ENCODE results near the gene DHX16. TPM values are rescaled to one million over a fixed set of nuclear protein-coding genes. Genes with fewer than 3 reads are reported as not detected.

The DHX16 gene
- total RNA-seq, 1 donor from 2014 or later, result 52.0 TPM

DNA sequence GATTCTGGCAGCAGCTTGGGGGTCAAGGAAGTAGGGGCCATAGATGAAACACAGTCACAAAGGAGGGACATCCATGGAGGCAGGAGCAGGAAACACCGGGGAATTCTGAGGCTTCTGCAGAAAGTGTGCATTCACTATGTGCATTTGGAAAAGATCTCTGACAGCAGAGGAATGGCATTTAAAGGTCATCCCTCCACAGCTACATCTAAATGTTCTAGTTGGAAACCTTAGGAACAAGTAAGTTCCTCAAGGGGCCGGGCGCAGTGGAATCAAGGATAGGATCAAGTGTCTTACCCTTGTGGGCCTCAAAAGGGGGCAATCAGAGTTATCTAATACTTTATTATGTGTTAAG lies 17.1 kb downstream of the DHX16 start:
- H3K36me3 Mint-ChIP-seq (ENCODE audit: low read depth), result peaks cover 65% of the 10 kb centered on the region

DNA sequence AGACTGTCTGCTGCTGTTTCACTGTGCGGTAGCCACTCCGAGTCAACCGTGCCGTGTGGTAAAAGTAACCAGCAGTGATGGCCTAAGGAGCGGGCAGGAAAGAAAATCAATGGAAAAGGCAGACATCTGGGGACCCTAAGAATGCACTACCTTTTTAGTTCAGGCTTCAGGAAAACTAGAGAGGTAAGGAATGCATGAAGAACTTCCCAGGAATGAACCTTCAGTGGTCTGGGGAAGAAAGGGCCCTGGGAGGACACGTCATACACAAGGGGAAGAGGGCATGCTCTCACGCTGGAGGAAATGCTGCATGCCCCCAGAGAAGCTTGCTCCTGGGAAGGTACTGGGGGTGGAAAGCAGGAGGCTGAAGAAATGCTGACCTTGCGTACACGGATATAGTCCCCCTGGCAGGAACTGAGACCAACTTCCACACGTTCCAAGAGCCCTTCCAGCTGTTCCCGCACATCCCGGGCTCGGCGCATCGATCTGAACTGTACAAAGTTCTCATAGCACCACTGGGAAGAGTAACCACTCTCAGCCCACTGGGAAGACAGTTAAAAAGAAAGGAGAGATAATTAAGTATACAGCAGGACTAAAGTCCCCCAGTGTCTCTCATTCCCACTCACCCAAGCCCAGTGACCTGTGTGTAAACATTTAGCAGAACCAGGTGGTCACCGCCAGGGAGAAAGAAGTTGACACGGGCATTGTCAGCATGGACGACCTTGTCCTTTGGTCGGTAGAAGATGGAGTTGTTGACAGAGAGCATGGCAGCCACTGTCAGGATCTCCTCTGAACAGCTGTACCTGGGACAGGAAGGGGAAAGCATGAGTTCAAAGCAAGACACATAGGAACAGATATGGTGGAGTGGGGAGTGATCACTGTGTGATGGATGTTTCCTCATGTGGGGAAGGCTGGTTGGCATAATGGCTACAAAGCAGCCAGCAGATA lies 17.7 kb downstream of the DHX16 start:
- intact Hi-C loops (cut with micrococcal nuclease), result no loop called here
- H3K9me3 Mint-ChIP-seq, result no peaks in the 10 kb centered on the region
- H3K4me1 Mint-ChIP-seq (ENCODE audit: low read depth), result peaks cover 10% of the 10 kb centered on the region
- H3K27me3 Mint-ChIP-seq (ENCODE audit: insufficient read depth), result no peaks in the 10 kb centered on the region
- DNase-seq (ENCODE audit: low spot score), result no peak
- no peak overlapping the region for H3K4me3 Mint-ChIP-seq
- H3K36me3 Mint-ChIP-seq (ENCODE audit: low read depth), result peaks cover 61% of the 10 kb centered on the region
- H3K27ac Mint-ChIP-seq, result peak overlapping the region; percentile 40

More for the DNA sequence above, 17.1 kb downstream of the DHX16 start:
- Mint-ChIP-seq H3K27me3 (ENCODE audit: insufficient read depth) (no peaks in the 10 kb centered on the region), H3K4me1 (ENCODE audit: low read depth) (peaks cover 10% of the 10 kb centered on the region), H3K27ac (no peak overlapping the region), H3K9me3 (no peaks in the 10 kb centered on the region), H3K4me3 (no peak overlapping the region)
- intact Hi-C loops (cut with micrococcal nuclease), result no loop called here
- no peak for DNase-seq (ENCODE audit: low spot score)

DNA sequence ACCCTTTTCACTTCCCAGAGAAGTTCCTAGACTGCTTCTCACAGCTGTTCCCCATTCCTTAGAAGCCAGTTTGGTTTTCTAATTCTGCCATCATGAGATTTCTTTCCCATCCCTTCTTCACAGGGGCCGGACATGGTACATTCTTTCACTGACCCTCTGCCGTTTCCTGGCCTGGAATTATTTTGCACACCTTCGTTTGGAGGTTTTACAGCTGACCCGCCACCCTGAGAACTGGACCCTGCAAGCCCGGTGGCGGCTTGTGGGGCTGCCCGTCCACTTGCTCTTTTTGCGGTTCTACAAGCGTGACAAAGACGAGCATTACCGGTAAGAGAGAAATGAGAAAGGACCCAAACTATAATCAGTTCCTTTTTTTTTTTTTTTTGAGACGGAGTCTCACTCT lies 21.7 kb downstream of the DHX16 start:
- H3K27me3 Mint-ChIP-seq (ENCODE audit: insufficient read depth), result no peaks in the 10 kb centered on the region
- H3K4me3 Mint-ChIP-seq, result no peak overlapping the region
- DNase-seq (ENCODE audit: low spot score), result no peak
- H3K9me3 Mint-ChIP-seq, result no peaks in the 10 kb centered on the region
- peaks cover 13% of the 10 kb centered on the region for H3K4me1 Mint-ChIP-seq (ENCODE audit: low read depth)
- intact Hi-C loops (cut with micrococcal nuclease), result no loop called here
- H3K36me3 Mint-ChIP-seq (ENCODE audit: low read depth), result peaks cover 38% of the 10 kb centered on the region
- H3K27ac Mint-ChIP-seq, result no peak overlapping the region

DNA sequence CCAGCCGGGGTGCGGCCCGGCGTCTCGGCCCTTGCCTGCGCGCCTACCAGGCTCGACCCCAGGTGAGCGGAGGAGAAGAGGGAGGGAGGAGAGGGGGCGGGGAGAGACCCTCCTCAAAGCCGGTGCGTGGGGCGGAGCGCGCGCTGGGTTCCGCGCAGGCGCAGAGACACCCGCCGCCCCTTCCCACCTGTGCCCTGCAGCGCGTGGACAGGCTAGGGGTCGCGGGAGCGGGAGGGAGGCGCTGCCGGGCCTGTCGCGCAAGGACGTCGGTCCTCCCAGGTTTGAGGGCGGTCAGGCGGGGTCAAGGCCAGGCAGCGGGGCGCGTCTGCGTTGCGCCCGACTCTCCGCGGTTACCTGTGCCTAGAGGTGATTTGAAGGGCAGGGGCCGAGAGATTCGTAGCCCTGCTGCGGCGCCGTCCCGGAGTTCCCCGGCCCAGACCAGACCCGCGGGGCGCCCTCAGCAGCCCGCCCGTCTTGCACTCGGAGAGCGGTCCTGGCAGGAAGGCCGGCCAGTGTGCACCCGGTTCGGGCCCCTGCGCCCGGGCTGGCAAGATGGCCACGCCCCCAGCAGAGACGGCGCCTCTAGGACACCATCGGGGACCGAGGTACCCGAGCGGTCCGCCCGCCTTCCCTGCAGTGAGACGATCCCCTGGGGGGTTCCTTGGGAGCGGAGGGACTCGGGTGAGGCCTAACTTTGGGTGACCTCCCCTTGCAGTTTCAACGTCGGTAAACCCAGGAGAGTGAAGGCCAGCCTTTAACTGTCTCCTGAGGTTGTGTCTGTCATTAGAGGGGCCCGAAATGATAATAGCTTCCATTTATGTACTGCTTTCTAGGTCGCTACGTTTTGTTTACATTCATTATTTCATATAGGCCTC lies 25.3 kb downstream of the DHX16 start:
- Mint-ChIP-seq H3K27ac (peak overlapping the region; percentile 91), H3K27me3 (ENCODE audit: insufficient read depth) (no peaks in the 10 kb centered on the region), H3K4me1 (ENCODE audit: low read depth) (peaks cover 19% of the 10 kb centered on the region), H3K4me3 (peak overlapping the region; percentile 90), H3K9me3 (no peaks in the 10 kb centered on the region), H3K36me3 (ENCODE audit: low read depth) (peaks cover 27% of the 10 kb centered on the region)
- intact Hi-C loops (cut with micrococcal nuclease), result loop anchor here (1.0 kb wide), 6 partner anchors 26 to 261 kb away; partner anchors contain the start of genes DHX16, GTF2H4, MDC1 and MRPS18B
- peak; percentile 73 for DNase-seq (ENCODE audit: low spot score)

DNA sequence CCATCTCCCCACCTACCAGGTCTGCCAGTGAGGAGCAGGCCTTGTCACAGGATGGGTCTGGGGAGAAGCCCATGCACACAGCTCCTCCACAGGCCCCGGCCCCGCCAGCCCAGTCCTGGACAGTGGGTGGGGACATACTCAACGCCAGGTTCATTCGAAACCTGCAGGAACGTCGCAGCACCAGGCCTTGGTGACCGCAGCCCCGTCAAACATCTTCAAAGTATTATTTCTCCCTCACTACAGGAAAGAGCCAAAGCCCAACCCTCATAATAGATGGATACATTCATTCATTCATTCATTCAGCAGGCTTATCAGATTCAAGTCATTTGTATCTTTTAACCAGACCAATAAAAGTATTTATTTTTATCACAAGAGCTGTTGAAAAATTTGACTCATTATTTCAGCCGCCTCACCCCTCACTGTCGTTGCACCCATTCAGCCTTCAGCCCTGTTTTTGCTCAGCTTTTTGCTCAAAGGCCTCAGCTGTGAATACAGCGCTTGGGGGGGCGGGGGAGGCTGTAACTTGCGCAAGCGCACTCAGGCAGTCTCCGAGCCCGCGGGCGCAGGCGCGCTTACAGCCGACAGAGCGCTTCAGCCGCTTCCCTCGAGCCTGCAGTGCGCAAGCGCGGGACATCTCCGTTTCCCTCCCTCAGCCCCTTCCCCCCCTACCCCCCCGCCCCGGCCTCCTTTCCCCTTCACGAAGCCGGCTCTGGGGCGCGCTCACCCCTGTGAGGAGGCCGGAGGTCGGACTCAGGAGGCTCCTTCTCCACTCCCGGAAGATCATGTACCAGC lies 26.2 kb downstream of the DHX16 start, which contains the start of gene C6orf136:
Gene C6orf136 (plus strand): TSS at position 684 of the 792 bp plus-strand sequence. CDS start 99 bp downstream, at position 783.
- H3K9me3 Mint-ChIP-seq, result no peaks in the 10 kb centered on the region
- peaks cover 22% of the 10 kb centered on the region for H3K36me3 Mint-ChIP-seq (ENCODE audit: low read depth)
- peak within 1 kb of the TSS; percentile 90 for H3K4me3 Mint-ChIP-seq
- no peaks in the 10 kb centered on the region for H3K27me3 Mint-ChIP-seq (ENCODE audit: insufficient read depth)
- intact Hi-C loops (cut with micrococcal nuclease), result loop anchor here (1.0 kb wide), 8 partner anchors 20 to 262 kb away; partner anchors contain the start of genes ABCF1, ATAT1, DHX16 and GTF2H4
- H3K4me1 Mint-ChIP-seq (ENCODE audit: low read depth), result peaks cover 23% of the 10 kb centered on the region
- H3K27ac Mint-ChIP-seq, result peak within 1 kb of the TSS; percentile 91
- DNase-seq (ENCODE audit: low spot score), result peak; percentile 89

DNA sequence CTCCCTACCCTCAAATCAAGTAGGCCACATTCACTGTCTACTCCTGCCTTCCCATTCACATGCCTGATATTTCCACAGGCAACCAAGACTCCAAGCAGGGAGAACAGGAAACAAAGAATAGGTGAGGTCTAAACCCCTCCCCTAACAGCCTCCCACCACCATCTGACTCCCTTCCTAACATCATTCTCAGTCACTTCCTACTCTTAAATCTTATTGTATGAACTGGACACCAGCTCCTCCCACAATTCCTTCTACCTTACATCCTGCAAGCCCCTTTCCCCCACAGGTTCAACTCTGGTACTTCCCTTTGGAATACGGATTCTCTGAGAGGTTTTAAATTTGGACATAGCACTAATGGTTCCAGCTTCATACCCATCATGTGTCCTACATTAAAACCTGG lies 26.8 kb downstream of the DHX16 start:
- Mint-ChIP-seq H3K27me3 (ENCODE audit: insufficient read depth) (no peaks in the 10 kb centered on the region), H3K4me1 (ENCODE audit: low read depth) (peaks cover 29% of the 10 kb centered on the region), H3K36me3 (ENCODE audit: low read depth) (peaks cover 23% of the 10 kb centered on the region), H3K27ac (peak overlapping the region; percentile 60), H3K4me3 (peak overlapping the region; percentile 90), H3K9me3 (no peaks in the 10 kb centered on the region)
- intact Hi-C loops (cut with micrococcal nuclease), result loop anchor here (1.0 kb wide), 2 partner anchors 20 to 75 kb away; partner anchors contain the start of genes ABCF1 and ATAT1
- no peak for DNase-seq (ENCODE audit: low spot score)

DNA sequence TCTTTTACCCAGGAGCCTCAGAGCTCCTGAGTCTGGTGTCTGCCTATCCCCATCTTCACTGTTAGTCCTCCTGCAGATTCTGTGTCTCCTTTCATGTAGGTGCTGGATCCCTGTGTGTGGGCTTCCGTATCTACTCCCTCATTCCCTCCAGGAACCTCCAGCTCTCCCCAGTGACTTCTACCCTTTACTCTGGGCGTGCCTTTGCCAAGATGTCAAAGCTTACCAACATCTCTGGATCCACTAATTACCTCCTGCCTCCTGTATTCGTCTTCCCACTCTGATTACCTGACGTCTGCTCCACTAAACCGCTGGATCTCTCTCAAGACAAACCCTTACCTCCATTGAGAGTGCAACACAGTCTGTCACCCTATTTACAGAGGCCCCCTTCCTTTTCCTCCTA lies 28.0 kb downstream of the DHX16 start:
- Mint-ChIP-seq H3K4me3 (no peak overlapping the region), H3K27ac (no peak overlapping the region), H3K9me3 (no peaks in the 10 kb centered on the region), H3K4me1 (ENCODE audit: low read depth) (peaks cover 38% of the 10 kb centered on the region), H3K27me3 (ENCODE audit: insufficient read depth) (no peaks in the 10 kb centered on the region), H3K36me3 (ENCODE audit: low read depth) (peaks cover 26% of the 10 kb centered on the region)
- intact Hi-C loops (cut with micrococcal nuclease), result no loop called here
- DNase-seq (ENCODE audit: low spot score), result no peak

DNA sequence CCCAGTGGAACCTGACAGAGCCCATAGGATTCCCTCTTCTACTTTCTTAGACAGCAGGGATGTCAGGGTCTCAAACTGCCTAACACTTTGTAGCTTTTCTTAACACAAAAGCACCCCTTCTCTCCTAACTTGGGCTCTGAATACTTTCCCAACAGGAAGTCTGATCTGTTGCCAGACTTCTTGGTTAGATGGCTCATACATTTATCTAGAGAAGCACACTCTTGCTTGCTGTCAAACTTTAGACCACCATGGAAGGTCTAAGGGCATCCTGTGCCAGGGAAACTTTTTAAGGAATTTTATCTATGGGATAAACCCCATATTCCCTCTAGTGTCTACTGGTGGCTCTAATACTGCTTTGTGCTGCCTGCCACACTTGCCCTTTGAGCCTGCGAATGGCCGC lies 29.1 kb downstream of the DHX16 start:
- intact Hi-C loops (cut with micrococcal nuclease), result no loop called here
- Mint-ChIP-seq H3K4me3 (no peak overlapping the region), H3K9me3 (no peaks in the 10 kb centered on the region), H3K27ac (no peak overlapping the region), H3K4me1 (ENCODE audit: low read depth) (peaks cover 38% of the 10 kb centered on the region), H3K36me3 (ENCODE audit: low read depth) (peaks cover 24% of the 10 kb centered on the region), H3K27me3 (ENCODE audit: insufficient read depth) (no peaks in the 10 kb centered on the region)
- no peak for DNase-seq (ENCODE audit: low spot score)

DNA sequence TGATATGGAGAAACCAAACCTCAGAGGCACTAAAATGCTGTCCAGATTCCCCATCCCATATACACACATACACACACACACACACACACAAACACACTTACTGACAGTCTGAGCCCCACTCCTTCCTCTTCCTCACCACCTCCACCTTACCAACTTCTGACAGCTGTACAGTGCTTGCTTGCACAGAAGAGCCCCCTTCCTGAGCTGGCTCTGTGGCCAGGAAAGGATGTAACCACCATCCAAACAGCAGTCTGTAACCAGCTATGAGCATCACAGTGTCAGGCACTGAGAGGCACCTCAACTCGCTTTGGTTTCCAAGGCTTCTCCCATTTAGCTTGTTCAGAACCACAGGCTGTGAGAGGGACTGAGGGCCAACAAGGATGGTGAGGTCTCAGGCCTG lies 31.8 kb downstream of the DHX16 start:
- intact Hi-C loops (cut with micrococcal nuclease), result no loop called here
- no peaks in the 10 kb centered on the region for H3K9me3 Mint-ChIP-seq

DNA sequence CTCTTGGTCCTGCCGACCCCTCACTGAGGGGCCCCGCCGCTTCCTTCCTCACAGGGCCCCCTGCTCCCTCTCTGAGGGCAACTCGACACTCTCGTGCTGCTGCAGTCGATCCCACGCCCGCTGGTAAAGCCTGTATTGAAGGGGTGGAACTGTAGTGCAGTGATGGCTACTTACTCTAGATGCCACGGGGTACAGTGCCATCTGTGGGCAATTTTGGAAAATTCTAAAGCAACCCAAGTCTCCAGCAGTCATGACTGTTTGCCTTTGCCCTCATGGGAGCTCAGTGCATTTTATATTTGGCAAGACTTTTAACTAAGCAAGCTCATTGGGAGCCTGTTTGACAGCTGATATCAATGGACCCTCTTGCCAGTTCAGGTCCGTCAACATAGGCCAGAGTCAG lies 32.3 kb downstream of the DHX16 start:
- no peaks in the 10 kb centered on the region for H3K27me3 Mint-ChIP-seq (ENCODE audit: insufficient read depth)
- H3K9me3 Mint-ChIP-seq, result no peaks in the 10 kb centered on the region
- H3K27ac Mint-ChIP-seq, result no peak overlapping the region
- intact Hi-C loops (cut with micrococcal nuclease), result no loop called here
- peaks cover 30% of the 10 kb centered on the region for H3K36me3 Mint-ChIP-seq (ENCODE audit: low read depth)
- DNase-seq (ENCODE audit: low spot score), result no peak
- H3K4me1 Mint-ChIP-seq (ENCODE audit: low read depth), result peaks cover 25% of the 10 kb centered on the region
- H3K4me3 Mint-ChIP-seq, result no peak overlapping the region

More for the DNA sequence above, 31.8 kb downstream of the DHX16 start:
- Mint-ChIP-seq H3K4me3 (no peak overlapping the region), H3K27ac (peak overlapping the region; percentile 67), H3K4me1 (ENCODE audit: low read depth) (peaks cover 25% of the 10 kb centered on the region), H3K27me3 (ENCODE audit: insufficient read depth) (no peaks in the 10 kb centered on the region), H3K36me3 (ENCODE audit: low read depth) (peaks cover 28% of the 10 kb centered on the region)
- DNase-seq (ENCODE audit: low spot score), result no peak

DNA sequence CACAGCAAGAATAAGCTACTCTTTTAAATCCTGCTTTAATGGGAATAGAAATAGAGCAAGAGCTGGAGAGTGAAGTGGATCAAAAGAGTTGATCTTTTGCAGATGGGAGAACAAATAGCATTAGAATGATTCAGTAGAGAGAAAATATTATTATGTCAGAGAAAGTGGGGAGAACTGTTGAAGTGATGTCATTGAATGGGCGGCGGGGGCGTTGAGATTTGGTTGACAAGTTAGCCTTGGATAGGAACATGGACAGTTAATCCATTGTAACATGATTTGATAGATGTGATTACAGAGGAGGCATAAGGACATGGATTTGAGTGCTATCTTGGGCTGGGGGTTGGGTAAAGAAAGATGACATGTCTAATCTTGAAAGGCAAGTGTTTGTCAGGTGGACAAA lies 37.0 kb downstream of the DHX16 start:
- DNase-seq (ENCODE audit: low spot score), result no peak
- Mint-ChIP-seq H3K4me1 (ENCODE audit: low read depth) (peaks cover 13% of the 10 kb centered on the region), H3K4me3 (no peak overlapping the region), H3K27ac (no peak overlapping the region), H3K27me3 (ENCODE audit: insufficient read depth) (no peaks in the 10 kb centered on the region), H3K36me3 (ENCODE audit: low read depth) (peaks cover 33% of the 10 kb centered on the region), H3K9me3 (no peaks in the 10 kb centered on the region)
- intact Hi-C loops (cut with micrococcal nuclease), result no loop called here

Data from activated T-helper 1 cell treated with anti-CD3 and anti-CD28 coated beads, Interleukin-12 subunit alpha, Interleukin-12 subunit beta, Interleukin-2, Interleukin-4 antibody, amounts not matched to agents 30 ng/mL and 10 ng/mL and 1 ng/mL, durations not matched to agents 14 hours and 24 hours and 36 hours (primary cell).